Progenitor cell of endocrine pancreas (in vitro differentiated cells): Measurements from ENCODE around the gene MUC22. TPM values are rescaled to one million over a fixed set of nuclear protein-coding genes. Genes with fewer than 3 reads are reported as not detected.

ENCODE experiments used
- DNase-seq: peaks from one replicate; pipeline ENCODE4 v3.0.0; 2021; ENCODE audit warnings: low spot score; ENCODE audit not compliant: unreplicated experiment
- H3K27ac Mint-ChIP-seq: 2 replicates; pipeline ENCODE4 v1.8.0; 2021; ENCODE audit warnings: mild to moderate bottlenecking, moderate library complexity, mixed read lengths
- H3K27me3 Mint-ChIP-seq: 2 replicates; pipeline ENCODE4 v1.8.0; 2021; ENCODE audit warnings: mixed read lengths
- H3K36me3 Mint-ChIP-seq: 2 replicates; pipeline ENCODE4 v1.8.0; 2022; ENCODE audit warnings: mixed read lengths; ENCODE audit not compliant: insufficient read depth
- H3K4me1 Mint-ChIP-seq: 2 replicates; pipeline ENCODE4 v1.8.0; 2021; ENCODE audit warnings: low read depth, mixed read lengths
- H3K4me3 Mint-ChIP-seq: 2 replicates; pipeline ENCODE4 v1.8.0; 2021; ENCODE audit warnings: low read depth, mild to moderate bottlenecking, moderate library complexity, mixed read lengths
- H3K9me3 Mint-ChIP-seq: 2 replicates; pipeline ENCODE4 v1.8.0; 2021; ENCODE audit warnings: low read depth, mixed read lengths
- total RNA-seq: library from RNA; stranded (reverse); gene quantifications from 2 replicates; pipeline ENCODE4 v1.2.1, GENCODE V29; 2021
- TF ChIP-seq, protein P1 (sequence below): fragments of 200-600 bp; sonication (generic); IDR thresholded peaks from one replicate; pipeline ENCODE4 v1.5.0; 2021; ENCODE audit warnings: antibody characterized with exemption, mild to moderate bottlenecking; ENCODE audit not compliant: unreplicated experiment

MUC22 gene
- total RNA-seq, 1 donor from 2014 or later: not detected

DNA sequence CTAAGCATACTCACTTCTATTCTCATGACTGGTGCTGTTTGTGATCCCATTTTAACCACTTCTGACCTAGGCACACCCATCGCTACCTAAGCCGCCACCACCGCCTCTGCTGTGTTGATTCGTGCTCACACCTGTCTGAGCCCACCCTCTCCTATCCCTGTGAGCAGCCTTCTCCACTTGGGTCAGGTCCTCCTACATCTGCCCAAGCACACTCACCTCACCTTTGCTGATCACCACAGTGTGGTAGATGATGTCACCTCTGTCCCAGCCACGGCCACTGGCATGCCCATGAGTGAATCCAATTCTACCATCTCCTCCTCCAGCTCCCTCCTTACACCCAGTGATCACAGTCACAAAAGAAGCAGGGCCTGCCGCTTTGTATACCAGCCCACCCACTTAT lies 20.8 kb downstream of the MUC22 start:
- peaks cover 32% of the 10 kb centered on the region for H3K27me3 Mint-ChIP-seq
- no peak overlapping the region for H3K27ac Mint-ChIP-seq
- DNase-seq: no peak
- H3K36me3 Mint-ChIP-seq: no peaks in the 10 kb centered on the region
- H3K9me3 Mint-ChIP-seq: no peaks in the 10 kb centered on the region
- TF ChIP-seq, protein P1, sequence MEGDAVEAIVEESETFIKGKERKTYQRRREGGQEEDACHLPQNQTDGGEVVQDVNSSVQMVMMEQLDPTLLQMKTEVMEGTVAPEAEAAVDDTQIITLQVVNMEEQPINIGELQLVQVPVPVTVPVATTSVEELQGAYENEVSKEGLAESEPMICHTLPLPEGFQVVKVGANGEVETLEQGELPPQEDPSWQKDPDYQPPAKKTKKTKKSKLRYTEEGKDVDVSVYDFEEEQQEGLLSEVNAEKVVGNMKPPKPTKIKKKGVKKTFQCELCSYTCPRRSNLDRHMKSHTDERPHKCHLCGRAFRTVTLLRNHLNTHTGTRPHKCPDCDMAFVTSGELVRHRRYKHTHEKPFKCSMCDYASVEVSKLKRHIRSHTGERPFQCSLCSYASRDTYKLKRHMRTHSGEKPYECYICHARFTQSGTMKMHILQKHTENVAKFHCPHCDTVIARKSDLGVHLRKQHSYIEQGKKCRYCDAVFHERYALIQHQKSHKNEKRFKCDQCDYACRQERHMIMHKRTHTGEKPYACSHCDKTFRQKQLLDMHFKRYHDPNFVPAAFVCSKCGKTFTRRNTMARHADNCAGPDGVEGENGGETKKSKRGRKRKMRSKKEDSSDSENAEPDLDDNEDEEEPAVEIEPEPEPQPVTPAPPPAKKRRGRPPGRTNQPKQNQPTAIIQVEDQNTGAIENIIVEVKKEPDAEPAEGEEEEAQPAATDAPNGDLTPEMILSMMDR: no peak
- H3K4me3 Mint-ChIP-seq: no peak overlapping the region
- no peaks in the 10 kb centered on the region for H3K4me1 Mint-ChIP-seq

- Mint-ChIP-seq H3K36me3 (no peaks in the 10 kb centered on the region), H3K9me3 (no peaks in the 10 kb centered on the region), H3K27ac (no peak overlapping the region), H3K4me1 (peaks cover 4% of the 10 kb centered on the region), H3K4me3 (no peak overlapping the region), H3K27me3 (peaks cover 32% of the 10 kb centered on the region)
- TF ChIP-seq, protein P1: no peak
- DNase-seq: no peak
These were observed 22.8 kb downstream of the MUC22 start for GRCh38 chr6:31033075-31033474.

DNA sequence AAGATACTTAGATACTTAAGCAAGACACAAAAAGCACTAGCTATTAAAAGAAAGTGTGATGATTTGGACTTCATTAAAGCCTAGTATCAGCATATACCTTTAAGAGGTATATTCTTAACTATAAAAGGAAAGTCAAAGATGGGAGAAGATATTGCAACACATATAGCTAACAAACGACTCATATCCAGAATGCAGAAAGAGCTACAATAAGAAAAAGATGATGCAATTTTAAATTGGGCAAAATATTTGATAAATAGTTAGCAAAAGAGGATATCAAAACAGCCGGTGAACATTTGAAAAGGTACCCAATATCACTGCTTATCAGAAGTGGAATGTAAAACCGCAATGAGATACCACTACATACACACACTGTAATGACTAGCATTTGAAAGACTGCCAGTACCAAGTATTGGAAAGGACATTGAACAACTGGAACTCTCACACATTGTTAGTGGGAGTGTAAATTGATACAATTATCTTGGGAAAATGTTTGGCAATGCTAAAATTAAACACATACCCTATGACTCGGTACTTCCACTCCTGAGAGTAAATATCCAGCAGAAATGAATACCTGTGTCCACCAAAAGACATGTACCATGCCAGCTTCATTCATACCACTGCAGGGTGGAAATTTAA lies 25.7 kb downstream of the MUC22 start:
- Mint-ChIP-seq H3K27me3 (peaks cover 32% of the 10 kb centered on the region), H3K9me3 (no peaks in the 10 kb centered on the region), H3K4me3 (no peak overlapping the region), H3K27ac (no peak overlapping the region), H3K36me3 (no peaks in the 10 kb centered on the region), H3K4me1 (peaks cover 13% of the 10 kb centered on the region)
- DNase-seq: no peak
- TF ChIP-seq, protein P1: no peak

DNA sequence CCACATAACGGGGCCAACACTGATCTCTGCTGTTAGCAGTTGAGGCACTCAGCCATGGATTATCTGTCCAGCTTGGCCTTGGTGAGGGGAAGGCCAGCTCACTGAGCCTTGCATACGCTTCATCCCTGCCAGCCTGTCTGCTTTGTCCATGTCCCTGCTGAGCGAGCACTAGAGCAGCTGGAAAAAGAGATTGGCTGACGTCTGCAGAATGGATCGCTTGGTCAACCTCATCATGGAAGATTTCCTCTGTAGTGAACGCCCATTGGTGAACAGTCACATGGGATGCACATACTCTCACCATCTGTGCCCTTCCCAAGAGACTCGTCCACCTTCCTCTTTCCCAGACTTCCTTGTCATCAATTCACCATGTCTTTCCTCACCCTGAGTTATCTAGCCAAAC lies 26.9 kb downstream of the MUC22 start:
- TF ChIP-seq, protein P1: no peak
- peaks cover 20% of the 10 kb centered on the region for H3K4me1 Mint-ChIP-seq
- H3K36me3 Mint-ChIP-seq: no peaks in the 10 kb centered on the region
- H3K9me3 Mint-ChIP-seq: no peaks in the 10 kb centered on the region
- H3K4me3 Mint-ChIP-seq: no peak overlapping the region
- no peak for DNase-seq
- H3K27ac Mint-ChIP-seq: no peak overlapping the region
- H3K27me3 Mint-ChIP-seq: peaks cover 28% of the 10 kb centered on the region

GRCh38 chr6:31037682-31038081 lies 27.4 kb downstream of the MUC22 start:
- H3K36me3 Mint-ChIP-seq: no peaks in the 10 kb centered on the region
- H3K4me1 Mint-ChIP-seq: peaks cover 20% of the 10 kb centered on the region
- no peaks in the 10 kb centered on the region for H3K9me3 Mint-ChIP-seq
- H3K4me3 Mint-ChIP-seq: no peak overlapping the region
- H3K27me3 Mint-ChIP-seq: peaks cover 23% of the 10 kb centered on the region
- TF ChIP-seq, protein P1: no peak
- no peak overlapping the region for H3K27ac Mint-ChIP-seq
- DNase-seq: no peak
